Measurements from ENCODE around the gene AMIGO2.
"Not testable (repeated sequence)": the region's sequence is repeated elsewhere in the genome, so short reads cannot be mapped to it uniquely, and the experiment has no call there.

Gene AMIGO2

DNA sequence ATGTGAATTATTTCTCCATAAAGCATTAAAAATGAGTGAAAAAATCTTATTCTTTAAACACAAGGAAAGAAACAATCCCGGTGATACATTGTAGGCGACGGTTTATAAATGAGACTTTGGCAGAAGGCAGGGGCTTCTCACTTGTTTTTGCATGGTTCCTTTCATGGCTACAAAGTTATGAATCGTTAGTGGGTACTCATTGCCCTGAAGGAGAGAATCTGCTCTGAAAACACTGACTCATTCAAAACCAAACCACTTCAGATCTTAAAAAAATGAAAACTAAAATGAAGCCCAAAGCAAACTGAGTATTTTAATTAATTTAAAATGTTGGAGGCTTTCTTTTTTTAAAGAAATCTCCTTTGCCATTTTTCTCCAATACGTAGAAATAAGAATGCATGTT lies 41.4 kb upstream of the AMIGO2 start:
- DNase-seq (ENCODE audit: extremely low read depth, insufficient read length) = no peak
- Histone ChIP-seq H3K27me3 (replicated peaks; ENCODE audit: control insufficient read depth, insufficient read depth, low read length) (no peaks in the 10 kb centered on the region), H3K4me3 (replicated peaks; ENCODE audit: low read depth, low read length) (no peak overlapping the region), H3K36me3 (ENCODE audit: control insufficient read depth, insufficient read depth, low read length) (no peaks in the 10 kb centered on the region)
- TF ChIP-seq, protein P1, sequence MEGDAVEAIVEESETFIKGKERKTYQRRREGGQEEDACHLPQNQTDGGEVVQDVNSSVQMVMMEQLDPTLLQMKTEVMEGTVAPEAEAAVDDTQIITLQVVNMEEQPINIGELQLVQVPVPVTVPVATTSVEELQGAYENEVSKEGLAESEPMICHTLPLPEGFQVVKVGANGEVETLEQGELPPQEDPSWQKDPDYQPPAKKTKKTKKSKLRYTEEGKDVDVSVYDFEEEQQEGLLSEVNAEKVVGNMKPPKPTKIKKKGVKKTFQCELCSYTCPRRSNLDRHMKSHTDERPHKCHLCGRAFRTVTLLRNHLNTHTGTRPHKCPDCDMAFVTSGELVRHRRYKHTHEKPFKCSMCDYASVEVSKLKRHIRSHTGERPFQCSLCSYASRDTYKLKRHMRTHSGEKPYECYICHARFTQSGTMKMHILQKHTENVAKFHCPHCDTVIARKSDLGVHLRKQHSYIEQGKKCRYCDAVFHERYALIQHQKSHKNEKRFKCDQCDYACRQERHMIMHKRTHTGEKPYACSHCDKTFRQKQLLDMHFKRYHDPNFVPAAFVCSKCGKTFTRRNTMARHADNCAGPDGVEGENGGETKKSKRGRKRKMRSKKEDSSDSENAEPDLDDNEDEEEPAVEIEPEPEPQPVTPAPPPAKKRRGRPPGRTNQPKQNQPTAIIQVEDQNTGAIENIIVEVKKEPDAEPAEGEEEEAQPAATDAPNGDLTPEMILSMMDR (IDR thresholded peaks at IDR 0.05; ENCODE audit: insufficient read depth, low read length, poor library complexity, severe bottlenecking) = no peak

DNA sequence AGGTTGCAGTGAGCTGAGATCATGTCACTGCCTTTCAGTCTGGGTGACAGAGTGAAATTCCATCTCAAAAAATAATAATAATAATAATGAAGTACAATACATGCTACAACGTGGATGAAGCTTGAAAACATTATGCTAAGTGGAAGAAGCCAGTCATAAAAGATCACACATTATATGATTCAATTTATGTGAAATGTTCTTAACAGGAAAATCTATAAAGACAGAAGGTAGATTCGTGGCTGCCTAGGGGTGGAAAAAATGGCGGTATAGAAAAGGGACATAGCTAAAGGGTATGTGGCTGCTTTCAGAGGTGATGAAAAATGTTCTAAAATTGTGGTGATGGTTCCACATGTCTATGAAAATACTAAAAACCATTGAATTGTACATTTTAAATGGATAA lies 41.0 kb upstream of the AMIGO2 start:
- TF ChIP-seq, protein P1 (IDR thresholded peaks at IDR 0.05; ENCODE audit: insufficient read depth, low read length, poor library complexity, severe bottlenecking) = no peak
- H3K27me3 ChIP-seq (replicated peaks; ENCODE audit: control insufficient read depth, insufficient read depth, low read length) = no peaks in the 10 kb centered on the region
- DNase-seq (ENCODE audit: extremely low read depth, insufficient read length) = no peak

DNA sequence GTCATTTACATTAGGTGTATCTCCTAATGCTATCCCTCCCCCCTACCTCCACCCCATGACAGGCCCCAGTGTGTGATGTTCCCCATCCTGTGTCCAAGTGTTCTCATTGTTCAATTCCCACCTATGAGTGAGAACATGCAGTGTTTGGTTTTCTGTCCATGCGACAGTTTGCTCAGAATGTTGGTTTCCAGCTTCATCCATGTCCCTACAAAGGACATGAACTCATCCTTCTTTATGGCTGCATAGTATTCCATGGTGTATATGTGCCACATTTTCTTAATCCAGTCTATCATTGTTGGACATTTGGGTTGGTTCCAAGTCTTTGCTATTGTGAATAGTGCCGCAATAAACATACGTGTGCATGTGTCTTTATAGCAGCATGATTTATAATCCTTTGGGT lies 37.5 kb upstream of the AMIGO2 start:
- H3K27me3 ChIP-seq (replicated peaks; ENCODE audit: control insufficient read depth, insufficient read depth, low read length); H3K4me3 ChIP-seq (replicated peaks; ENCODE audit: low read depth, low read length); DNase-seq (ENCODE audit: extremely low read depth, insufficient read length); H3K36me3 ChIP-seq (ENCODE audit: control insufficient read depth, insufficient read depth, low read length): not testable (repeated sequence)

More for the DNA sequence above, 41.0 kb upstream of the AMIGO2 start:
- Histone ChIP-seq H3K4me3 (replicated peaks; ENCODE audit: low read depth, low read length) (no peak overlapping the region), H3K36me3 (ENCODE audit: control insufficient read depth, insufficient read depth, low read length) (no peaks in the 10 kb centered on the region)

DNA sequence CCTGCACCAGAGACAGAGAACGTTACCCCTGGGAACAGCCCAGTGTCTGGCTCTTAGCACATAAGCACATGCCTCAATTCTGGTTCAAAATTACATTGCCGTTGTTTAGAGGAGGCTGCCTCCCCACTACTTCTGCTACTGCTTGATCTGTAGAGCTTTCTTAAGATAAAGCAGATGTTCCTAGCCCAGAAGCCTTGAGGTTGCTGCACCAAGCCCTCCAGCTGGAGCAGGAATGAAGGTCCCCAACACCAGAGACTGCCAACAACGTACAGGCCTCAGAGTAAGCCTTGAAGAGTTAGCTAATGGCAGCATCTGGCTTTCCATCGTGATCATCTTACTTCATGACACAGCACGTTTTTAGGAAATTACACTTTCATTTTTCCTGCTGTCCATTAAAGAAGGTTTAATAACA lies 34.7 kb upstream of the AMIGO2 start:
- H3K27me3 ChIP-seq (replicated peaks; ENCODE audit: control insufficient read depth, insufficient read depth, low read length) = no peaks in the 10 kb centered on the region
- DNase-seq (ENCODE audit: extremely low read depth, insufficient read length) = no peak
- TF ChIP-seq, protein P1 (IDR thresholded peaks at IDR 0.05; ENCODE audit: insufficient read depth, low read length, poor library complexity, severe bottlenecking) = no peak
- H3K4me3 ChIP-seq (replicated peaks; ENCODE audit: low read depth, low read length) = no peak overlapping the region
- no peaks in the 10 kb centered on the region for H3K36me3 ChIP-seq (ENCODE audit: control insufficient read depth, insufficient read depth, low read length)

DNA sequence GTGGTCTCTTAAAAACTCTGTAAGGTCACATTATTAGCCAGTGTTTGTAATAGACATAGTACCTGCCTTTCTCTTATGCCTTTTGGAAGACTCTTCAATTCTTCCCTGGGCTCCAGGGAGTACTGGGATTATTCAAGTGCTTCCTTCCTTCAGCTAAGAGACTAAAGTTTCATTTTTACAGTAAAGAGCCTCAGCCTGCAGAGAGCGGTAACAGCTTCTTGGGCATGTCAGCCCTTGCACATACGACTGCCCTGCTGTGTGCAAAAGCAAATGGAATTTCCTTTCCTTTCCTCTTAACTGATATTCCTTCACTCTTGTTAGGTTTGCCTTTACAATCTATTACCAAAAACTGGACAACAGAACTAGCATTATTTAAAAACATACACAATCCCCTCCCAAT lies 32.9 kb upstream of the AMIGO2 start:
- no peaks in the 10 kb centered on the region for H3K27me3 ChIP-seq (replicated peaks; ENCODE audit: control insufficient read depth, insufficient read depth, low read length)
- H3K36me3 ChIP-seq (ENCODE audit: control insufficient read depth, insufficient read depth, low read length) = no peaks in the 10 kb centered on the region
- no peak for DNase-seq (ENCODE audit: extremely low read depth, insufficient read length)
- H3K4me3 ChIP-seq (replicated peaks; ENCODE audit: low read depth, low read length) = no peak overlapping the region
- TF ChIP-seq, protein P1 (IDR thresholded peaks at IDR 0.05; ENCODE audit: insufficient read depth, low read length, poor library complexity, severe bottlenecking) = no peak

DNA sequence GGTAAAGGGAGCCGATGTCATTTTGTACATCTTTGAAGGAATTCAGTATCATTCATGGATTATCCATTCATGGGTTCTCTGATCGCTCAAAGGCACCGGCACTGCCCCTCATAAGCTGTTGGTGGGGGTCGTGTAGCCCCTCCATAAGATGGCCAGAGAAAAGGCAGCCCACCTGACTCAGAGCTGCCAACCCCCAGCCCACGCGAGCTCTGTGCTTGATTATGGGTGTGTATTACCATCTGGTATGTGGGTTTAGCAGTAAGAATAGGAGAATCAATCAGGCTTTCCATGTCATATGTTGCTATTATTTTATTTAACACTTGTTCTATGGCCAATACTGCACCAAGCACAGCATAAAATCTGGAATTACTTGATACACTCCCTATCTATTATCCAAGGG lies 32.1 kb upstream of the AMIGO2 start:
- DNase-seq (ENCODE audit: extremely low read depth, insufficient read length) = no peak
- Histone ChIP-seq H3K27me3 (replicated peaks; ENCODE audit: control insufficient read depth, insufficient read depth, low read length) (peaks cover 2% of the 10 kb centered on the region; the same call in 1 of the 2 replicates), H3K36me3 (ENCODE audit: control insufficient read depth, insufficient read depth, low read length) (no peaks in the 10 kb centered on the region), H3K4me3 (replicated peaks; ENCODE audit: low read depth, low read length) (no peak overlapping the region)
- TF ChIP-seq, protein P1 (IDR thresholded peaks at IDR 0.05; ENCODE audit: insufficient read depth, low read length, poor library complexity, severe bottlenecking) = no peak

All from GM06990 (cell line).